ENCODE measurements around the gene MARCKSL1.

- TF ChIP-seq, protein P1, sequence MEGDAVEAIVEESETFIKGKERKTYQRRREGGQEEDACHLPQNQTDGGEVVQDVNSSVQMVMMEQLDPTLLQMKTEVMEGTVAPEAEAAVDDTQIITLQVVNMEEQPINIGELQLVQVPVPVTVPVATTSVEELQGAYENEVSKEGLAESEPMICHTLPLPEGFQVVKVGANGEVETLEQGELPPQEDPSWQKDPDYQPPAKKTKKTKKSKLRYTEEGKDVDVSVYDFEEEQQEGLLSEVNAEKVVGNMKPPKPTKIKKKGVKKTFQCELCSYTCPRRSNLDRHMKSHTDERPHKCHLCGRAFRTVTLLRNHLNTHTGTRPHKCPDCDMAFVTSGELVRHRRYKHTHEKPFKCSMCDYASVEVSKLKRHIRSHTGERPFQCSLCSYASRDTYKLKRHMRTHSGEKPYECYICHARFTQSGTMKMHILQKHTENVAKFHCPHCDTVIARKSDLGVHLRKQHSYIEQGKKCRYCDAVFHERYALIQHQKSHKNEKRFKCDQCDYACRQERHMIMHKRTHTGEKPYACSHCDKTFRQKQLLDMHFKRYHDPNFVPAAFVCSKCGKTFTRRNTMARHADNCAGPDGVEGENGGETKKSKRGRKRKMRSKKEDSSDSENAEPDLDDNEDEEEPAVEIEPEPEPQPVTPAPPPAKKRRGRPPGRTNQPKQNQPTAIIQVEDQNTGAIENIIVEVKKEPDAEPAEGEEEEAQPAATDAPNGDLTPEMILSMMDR (IDR thresholded peaks at IDR 0.05), result no peak
- TF ChIP-seq POLR2A (IDR thresholded peaks at IDR 0.05), result no peak
Observed at GRCh38 chr1:32286763-32287162, 49.3 kb downstream of the MARCKSL1 start.

Measured in body of pancreas (tissue), 4 donors.